ENCODE results near the gene ATG4B. TPM values are rescaled to one million over a fixed set of nuclear protein-coding genes. Genes with fewer than 3 reads are reported as not detected.

ATG4B gene
- total RNA-seq, 1 donor from 2014 or later, result 80.7 TPM

DNA sequence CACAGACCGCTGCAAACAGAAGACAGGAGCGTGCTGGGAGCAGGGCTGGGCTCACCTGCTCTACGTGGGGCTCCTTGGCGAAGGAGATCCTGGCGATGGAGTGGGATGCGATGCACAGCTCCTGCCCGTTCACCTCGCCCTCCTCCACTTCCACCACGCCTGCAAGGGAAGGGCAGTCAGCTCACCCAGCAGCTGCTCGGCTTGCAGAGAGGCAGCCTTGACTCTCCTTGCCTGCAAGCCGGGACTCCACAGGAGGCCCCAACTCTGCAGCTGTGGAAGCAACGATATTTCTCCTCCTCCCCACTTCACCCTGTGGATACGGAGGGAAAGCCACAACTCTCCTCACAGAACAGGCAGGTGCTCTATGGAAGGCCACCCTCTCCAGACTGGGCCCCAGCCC, 35.7 kb upstream of the ATG4B start:
- Mint-ChIP-seq H3K4me3 (no peak overlapping the region), H3K27ac (no peak overlapping the region), H3K9me3 (no peaks in the 10 kb centered on the region), H3K36me3 (peaks cover 25% of the 10 kb centered on the region), H3K27me3 (ENCODE audit: insufficient read depth, low read depth) (peaks cover 3% of the 10 kb centered on the region), H3K4me1 (no peaks in the 10 kb centered on the region)
- Histone ChIP-seq H3F3A (ENCODE audit: low read depth) (no peaks in the 10 kb centered on the region), H4K20me1 (ENCODE audit: low read depth) (no peaks in the 10 kb centered on the region), H3K4me1 (no peaks in the 10 kb centered on the region), H3K27ac (no peak overlapping the region), H3K9ac (no peak overlapping the region), H3K4me2 (no peak overlapping the region), H3K27me3 (no peaks in the 10 kb centered on the region), H2AFZ (replicated peaks) (no peak overlapping the region), H3K36me3 (no peaks in the 10 kb centered on the region), H3K9me3 (ENCODE audit: low read depth) (no peaks in the 10 kb centered on the region), H3K79me2 (ENCODE audit: low read depth) (no peaks in the 10 kb centered on the region), H3K4me3 (no peak overlapping the region)
- TF ChIP-seq CTCF (IDR thresholded peaks at IDR 0.05) (no peak), EZH2 (IDR thresholded peaks at IDR 0.05) (no peak), EZH2phosphoT487 (IDR thresholded peaks at IDR 0.05) (no peak)
- no peak for DNase-seq (ENCODE audit: low spot score)

DNA sequence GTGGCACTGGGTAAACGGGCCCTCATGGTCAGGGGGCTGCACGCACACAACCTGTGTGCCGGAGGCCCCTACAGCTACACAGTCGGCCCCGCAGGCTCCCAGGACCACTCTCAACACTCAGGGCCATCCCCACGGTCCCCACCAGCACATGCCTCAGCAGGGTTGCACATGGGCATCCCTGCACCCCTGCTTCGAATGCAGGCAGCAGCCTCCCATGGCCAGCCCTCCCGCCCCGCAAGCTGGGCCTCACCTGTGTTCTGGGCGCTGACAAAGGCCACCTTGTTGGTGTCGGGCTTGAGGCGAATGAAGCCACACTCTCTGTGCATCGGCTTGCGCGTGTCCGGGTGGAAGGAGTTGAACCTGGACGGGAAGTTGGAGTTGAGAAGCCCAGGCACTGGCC, 34.8 kb upstream of the ATG4B start:
- H3F3A ChIP-seq (ENCODE audit: low read depth), result no peaks in the 10 kb centered on the region
- H3K4me1 Mint-ChIP-seq, result no peaks in the 10 kb centered on the region
- H3K4me3 Mint-ChIP-seq, result no peak overlapping the region
- H3K27me3 ChIP-seq, result no peaks in the 10 kb centered on the region
- no peaks in the 10 kb centered on the region for H4K20me1 ChIP-seq (ENCODE audit: low read depth)
- no peak overlapping the region for H3K4me2 ChIP-seq
- no peaks in the 10 kb centered on the region for H3K4me1 ChIP-seq
- TF ChIP-seq CTCF (IDR thresholded peaks at IDR 0.05) (no peak), EZH2phosphoT487 (IDR thresholded peaks at IDR 0.05) (no peak), EZH2 (IDR thresholded peaks at IDR 0.05) (no peak)
- no peak overlapping the region for H3K4me3 ChIP-seq
- peaks cover 3% of the 10 kb centered on the region for H3K27me3 Mint-ChIP-seq (ENCODE audit: insufficient read depth, low read depth)
- no peaks in the 10 kb centered on the region for H3K9me3 Mint-ChIP-seq
- no peak overlapping the region for H2AFZ ChIP-seq (replicated peaks)
- no peaks in the 10 kb centered on the region for H3K36me3 ChIP-seq
- no peaks in the 10 kb centered on the region for H3K9me3 ChIP-seq (ENCODE audit: low read depth)
- peaks cover 25% of the 10 kb centered on the region for H3K36me3 Mint-ChIP-seq
- no peak for DNase-seq (ENCODE audit: low spot score)
- H3K27ac ChIP-seq, result no peak overlapping the region
- no peak overlapping the region for H3K27ac Mint-ChIP-seq
- no peak overlapping the region for H3K9ac ChIP-seq
- no peaks in the 10 kb centered on the region for H3K79me2 ChIP-seq (ENCODE audit: low read depth)

GRCh38 chr2:241603686-241604085, 33.8 kb upstream of the ATG4B start:
- H3K4me3 Mint-ChIP-seq, result no peak overlapping the region
- H3K27me3 Mint-ChIP-seq (ENCODE audit: insufficient read depth, low read depth), result peaks cover 3% of the 10 kb centered on the region
- no peaks in the 10 kb centered on the region for H3K9me3 Mint-ChIP-seq
- no peak overlapping the region for H3K4me2 ChIP-seq
- no peaks in the 10 kb centered on the region for H3K4me1 ChIP-seq
- H4K20me1 ChIP-seq (ENCODE audit: low read depth), result no peaks in the 10 kb centered on the region
- TF ChIP-seq EZH2 (IDR thresholded peaks at IDR 0.05), result no peak
- no peak for TF ChIP-seq EZH2phosphoT487 (IDR thresholded peaks at IDR 0.05)
- TF ChIP-seq CTCF (IDR thresholded peaks at IDR 0.05), result no peak
- no peak overlapping the region for H3K27ac ChIP-seq
- H3K36me3 Mint-ChIP-seq, result peaks cover 22% of the 10 kb centered on the region
- H3K9ac ChIP-seq, result no peak overlapping the region
- no peaks in the 10 kb centered on the region for H3K79me2 ChIP-seq (ENCODE audit: low read depth)
- H2AFZ ChIP-seq (replicated peaks), result no peak overlapping the region
- H3K27ac Mint-ChIP-seq, result no peak overlapping the region
- H3K9me3 ChIP-seq (ENCODE audit: low read depth), result no peaks in the 10 kb centered on the region
- H3K36me3 ChIP-seq, result no peaks in the 10 kb centered on the region
- H3F3A ChIP-seq (ENCODE audit: low read depth), result no peaks in the 10 kb centered on the region
- peaks cover 2% of the 10 kb centered on the region for H3K4me1 Mint-ChIP-seq
- DNase-seq (ENCODE audit: low spot score), result no peak
- H3K4me3 ChIP-seq, result no peak overlapping the region
- no peaks in the 10 kb centered on the region for H3K27me3 ChIP-seq
